ENCODE measurements around the gene KCNG2. TPM values are rescaled to one million over a fixed set of nuclear protein-coding genes. Genes with fewer than 3 reads are reported as not detected.
"Not testable (repeated sequence)": the region's sequence is repeated elsewhere in the genome, so short reads cannot be mapped to it uniquely, and the experiment has no call there.

KCNG2 gene
- total RNA-seq, 2 donors from 2014 or later = not detected

- intact Hi-C loops (cut with DNase I) = no loop called here
- ATAC-seq = peak; percentile 45
- no peak overlapping the region for H3K27ac ChIP-seq
- H3K27me3 ChIP-seq = no peaks in the 10 kb centered on the region
- H3K4me3 ChIP-seq = no peak overlapping the region
- peaks cover 18 to 20% of the 10 kb centered on the region in 2 donors for H3K36me3 ChIP-seq (replicated peaks in 1 of 2; ENCODE audit: insufficient read depth in 1 of 2, low read depth in 2 of 2)
- no peaks in the 10 kb centered on the region for H3K9me3 ChIP-seq
- TF ChIP-seq POLR2A (IDR thresholded peaks at IDR 0.05) (no peak), CTCF (IDR thresholded peaks at IDR 0.05) (no peak)
- no peaks in the 10 kb centered on the region for H3K4me1 ChIP-seq
- peak; percentile 9 to 56 (median 23) for DNase-seq
- 75 to 84% methylated on average over 9 to 13 of the region's 13 CpGs for WGBS, 2 donors
These were observed 46.7 kb upstream of the KCNG2 start for GRCh38 chr18:79750980-79751571.

- H3K4me3 ChIP-seq; H3K27ac ChIP-seq; intact Hi-C loops (cut with DNase I); ATAC-seq; H3K4me1 ChIP-seq; H3K9me3 ChIP-seq; H3K27me3 ChIP-seq: not testable (repeated sequence)
- H3K36me3 ChIP-seq (replicated peaks in 1 of 2; ENCODE audit: insufficient read depth in 1 of 2, low read depth in 2 of 2) = peaks cover 18% of the 10 kb centered on the region in 2 donors
- peak in 1 of 4 donors; percentile 4 for DNase-seq
- 94 to 100% methylated on average over 13 to 15 of the region's 20 CpGs for WGBS, 2 donors
These were observed 45.7 kb upstream of the KCNG2 start for GRCh38 chr18:79751918-79752578.

- ATAC-seq; DNase-seq; H3K4me3 ChIP-seq; H3K4me1 ChIP-seq; H3K27me3 ChIP-seq; H3K27ac ChIP-seq; intact Hi-C loops (cut with DNase I); H3K9me3 ChIP-seq: not testable (repeated sequence)
- WGBS, 2 donors = 90 to 91% methylated on average over 4 to 7 of the region's 8 CpGs
- H3K36me3 ChIP-seq (replicated peaks in 1 of 2; ENCODE audit: insufficient read depth in 1 of 2, low read depth in 2 of 2) = peaks cover 18% of the 10 kb centered on the region in 2 donors
These were observed 44.8 kb upstream of the KCNG2 start for GRCh38 chr18:79752946-79753345.

- no peak overlapping the region for H3K27ac ChIP-seq
- no peak for ATAC-seq
- TF ChIP-seq POLR2A (IDR thresholded peaks at IDR 0.05) (no peak), CTCF (IDR thresholded peaks at IDR 0.05) (no peak)
- no peaks in the 10 kb centered on the region for H3K27me3 ChIP-seq
- no peaks in the 10 kb centered on the region for H3K9me3 ChIP-seq
- no peaks in the 10 kb centered on the region for H3K4me1 ChIP-seq
- WGBS, 2 donors = 88 to 92% methylated on average over 18 to 25 of the region's 27 CpGs
- DNase-seq = peak in 1 of 4 donors; percentile 12
- intact Hi-C loops (cut with DNase I) = no loop called here
- no peak overlapping the region for H3K4me3 ChIP-seq
- peaks cover 18% of the 10 kb centered on the region in 2 donors for H3K36me3 ChIP-seq (replicated peaks in 1 of 2; ENCODE audit: insufficient read depth in 1 of 2, low read depth in 2 of 2)
These were observed 44.3 kb upstream of the KCNG2 start for GRCh38 chr18:79753391-79753851.

GRCh38 chr18:79754022-79754761, 43.5 kb upstream of the KCNG2 start:
- no peaks in the 10 kb centered on the region for H3K4me1 ChIP-seq
- no peaks in the 10 kb centered on the region for H3K27me3 ChIP-seq
- no peaks in the 10 kb centered on the region for H3K9me3 ChIP-seq
- WGBS, 2 donors = 95 to 96% methylated on average over 24 to 35 of the region's 35 CpGs
- TF ChIP-seq POLR2A (IDR thresholded peaks at IDR 0.05) (no peak), CTCF (IDR thresholded peaks at IDR 0.05) (no peak)
- peak in 1 of 4 donors; percentile 4 for DNase-seq
- peaks cover 18% of the 10 kb centered on the region in 2 donors for H3K36me3 ChIP-seq (replicated peaks in 1 of 2; ENCODE audit: insufficient read depth in 1 of 2, low read depth in 2 of 2)
- no peak overlapping the region for H3K27ac ChIP-seq
- intact Hi-C loops (cut with DNase I) = no loop called here
- H3K4me3 ChIP-seq = no peak overlapping the region
- ATAC-seq = no peak

Measured in body of pancreas (tissue), 4 donors.